GM12872 (cell line): ENCODE results near the gene DEPP1.

ENCODE experiments used
- TF ChIP-seq, protein P1 (sequence below): IDR thresholded peaks from 3 replicates; pipeline ENCODE4 v1.5.1; 2011; ENCODE audit warnings: low read depth, mild to moderate bottlenecking, low read length, moderate library complexity; ENCODE audit not compliant: insufficient read depth

DEPP1 gene

DNA sequence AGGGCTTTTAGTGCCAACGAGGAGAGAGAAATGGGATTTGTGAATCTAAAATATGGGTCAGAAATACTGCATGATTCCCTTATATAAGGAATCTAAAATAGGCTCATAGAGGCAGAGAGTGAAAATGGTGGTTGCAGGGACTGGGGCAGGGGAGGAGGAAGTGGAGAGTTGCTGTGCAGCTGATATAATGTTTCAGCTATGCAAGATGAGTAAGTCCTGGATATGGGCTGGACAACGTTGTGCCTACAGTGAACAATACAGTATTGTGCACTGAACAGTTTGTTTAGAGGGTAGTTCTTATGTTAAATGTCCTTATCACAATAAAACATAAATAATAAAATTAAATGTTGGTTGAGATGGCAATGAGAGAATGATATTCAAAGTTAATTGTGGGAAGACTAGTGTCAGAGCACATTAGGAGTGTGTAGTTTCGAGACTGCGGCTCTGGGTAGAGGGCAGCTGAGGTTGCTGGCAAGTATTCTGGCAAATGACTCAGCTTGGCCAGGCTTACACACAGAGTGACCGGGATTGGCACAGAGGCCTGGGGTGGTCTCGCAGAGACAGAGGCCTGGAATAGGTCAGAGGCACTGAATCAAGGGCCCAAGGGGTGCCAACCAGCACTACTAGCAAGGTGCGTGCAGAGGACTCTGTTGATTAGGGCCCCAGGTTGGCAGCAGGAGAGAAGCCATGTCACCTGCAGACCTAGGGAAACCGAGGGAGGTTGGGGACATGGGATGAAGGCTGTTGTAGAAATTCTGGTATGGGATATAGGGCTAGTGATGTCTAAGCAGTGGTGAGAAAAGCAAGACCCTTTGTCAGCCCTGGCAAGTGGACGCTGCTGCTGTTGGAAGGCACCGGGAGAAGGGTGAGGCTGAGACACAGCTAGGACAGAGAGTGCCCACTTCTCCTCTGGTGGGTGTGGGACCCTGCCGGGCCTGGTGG is 2.8 kb upstream of the DEPP1 start:
- TF ChIP-seq, protein P1, sequence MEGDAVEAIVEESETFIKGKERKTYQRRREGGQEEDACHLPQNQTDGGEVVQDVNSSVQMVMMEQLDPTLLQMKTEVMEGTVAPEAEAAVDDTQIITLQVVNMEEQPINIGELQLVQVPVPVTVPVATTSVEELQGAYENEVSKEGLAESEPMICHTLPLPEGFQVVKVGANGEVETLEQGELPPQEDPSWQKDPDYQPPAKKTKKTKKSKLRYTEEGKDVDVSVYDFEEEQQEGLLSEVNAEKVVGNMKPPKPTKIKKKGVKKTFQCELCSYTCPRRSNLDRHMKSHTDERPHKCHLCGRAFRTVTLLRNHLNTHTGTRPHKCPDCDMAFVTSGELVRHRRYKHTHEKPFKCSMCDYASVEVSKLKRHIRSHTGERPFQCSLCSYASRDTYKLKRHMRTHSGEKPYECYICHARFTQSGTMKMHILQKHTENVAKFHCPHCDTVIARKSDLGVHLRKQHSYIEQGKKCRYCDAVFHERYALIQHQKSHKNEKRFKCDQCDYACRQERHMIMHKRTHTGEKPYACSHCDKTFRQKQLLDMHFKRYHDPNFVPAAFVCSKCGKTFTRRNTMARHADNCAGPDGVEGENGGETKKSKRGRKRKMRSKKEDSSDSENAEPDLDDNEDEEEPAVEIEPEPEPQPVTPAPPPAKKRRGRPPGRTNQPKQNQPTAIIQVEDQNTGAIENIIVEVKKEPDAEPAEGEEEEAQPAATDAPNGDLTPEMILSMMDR = no peak

DNA sequence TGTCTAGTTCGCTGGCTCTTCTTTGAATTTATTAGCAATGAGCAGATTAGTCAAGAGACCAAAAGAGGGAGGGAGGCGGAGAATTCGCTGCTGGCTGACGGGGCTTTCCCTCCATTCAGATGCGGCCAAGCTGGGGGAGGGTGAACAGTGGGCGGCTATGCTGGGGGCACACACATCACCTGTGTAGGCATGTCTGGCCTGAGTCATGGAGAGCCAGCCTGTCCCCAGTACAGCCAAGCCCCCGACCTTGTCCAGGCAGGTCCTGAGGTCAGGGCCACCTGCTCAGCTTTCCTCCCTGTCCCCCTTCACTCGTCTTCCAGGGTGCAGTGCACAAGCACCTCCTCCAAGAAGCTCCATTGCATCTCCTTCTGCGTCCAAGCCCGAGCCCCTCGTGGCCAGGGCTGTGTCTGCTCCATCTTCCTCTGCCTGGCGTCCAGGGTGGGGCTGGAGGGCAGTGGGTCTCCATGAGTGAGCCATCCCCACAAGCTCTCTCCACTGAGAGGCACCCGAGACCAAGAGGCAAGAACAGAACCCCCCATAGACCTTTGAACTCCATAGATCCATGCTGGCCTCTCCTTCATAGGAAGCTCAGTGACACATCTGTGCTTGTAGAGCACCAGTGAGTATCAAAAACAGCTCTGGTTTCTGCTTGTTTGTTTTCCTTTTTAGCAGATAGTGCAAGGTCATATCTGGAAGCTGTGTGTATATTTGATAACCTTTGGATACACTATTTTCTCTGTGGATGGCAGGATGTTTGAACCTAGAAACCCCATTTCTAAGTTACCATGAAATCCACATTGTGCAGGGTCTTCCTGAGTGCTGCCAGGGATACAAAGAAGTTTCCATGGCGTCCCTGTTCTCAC is 1.9 kb upstream of the DEPP1 start:
- TF ChIP-seq, protein P1 = no peak

DNA sequence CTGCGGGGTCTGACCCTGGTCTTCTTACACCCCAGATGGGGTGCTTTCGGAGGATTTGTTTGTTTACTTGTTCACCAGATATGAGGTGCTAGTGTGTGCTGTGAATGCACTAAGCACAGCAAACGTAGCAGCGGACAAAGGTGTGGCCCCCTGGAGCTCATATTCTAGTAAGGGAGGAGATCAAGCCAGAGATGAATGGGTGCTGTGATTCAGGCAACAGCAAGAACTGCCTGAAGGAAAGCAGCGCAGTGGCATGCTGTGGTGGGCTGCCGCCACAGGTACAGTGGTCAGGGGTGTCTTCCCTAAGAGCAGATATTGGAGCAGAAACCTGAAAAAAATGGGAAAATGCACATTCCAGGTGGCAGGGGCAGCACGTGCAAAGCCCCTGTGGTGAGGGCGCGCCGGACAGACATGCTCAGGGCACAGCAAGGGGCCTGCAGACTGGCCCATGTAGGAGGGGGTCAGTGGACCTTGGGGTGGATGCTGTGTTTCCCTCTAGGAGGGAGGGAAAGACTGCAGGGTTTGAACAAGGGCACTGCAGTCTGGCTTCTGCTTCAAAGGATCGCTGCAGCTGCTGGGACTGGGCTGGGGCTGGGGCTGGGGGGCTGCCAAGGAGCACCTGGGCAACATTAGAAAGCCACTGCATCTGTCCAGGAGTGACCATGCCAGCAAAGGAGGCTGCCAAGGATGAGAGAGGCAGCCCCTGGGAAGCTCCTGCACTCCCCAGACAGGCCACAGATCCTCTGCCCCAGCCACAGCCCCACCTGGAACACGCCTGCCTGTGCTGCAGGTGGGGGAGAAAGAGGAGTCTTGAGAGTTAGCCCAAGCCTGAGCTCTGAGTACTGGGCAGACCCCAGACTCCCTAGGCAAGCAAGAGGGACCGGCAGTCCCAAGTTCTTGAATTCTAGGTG is 927 bp upstream of the DEPP1 start:
- TF ChIP-seq, protein P1 = no peak

DNA sequence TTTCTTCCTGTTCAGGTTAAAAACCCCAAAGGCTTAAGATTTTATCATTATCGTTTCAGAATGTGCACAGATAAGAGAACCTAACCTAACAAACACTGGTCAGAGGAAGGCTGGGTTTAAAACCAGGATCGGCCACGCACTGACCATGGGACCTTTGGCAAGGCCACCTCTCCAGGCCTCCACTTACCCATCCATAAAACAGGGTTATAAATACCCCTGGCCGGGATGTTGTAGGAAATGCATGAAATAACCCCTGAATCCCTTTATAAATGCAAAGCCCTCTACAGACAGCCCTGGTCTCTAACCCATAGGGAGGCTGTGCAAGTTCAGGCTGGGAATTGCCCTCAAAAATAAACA is 418 bp downstream of the DEPP1 start:
- TF ChIP-seq, protein P1 = no peak

DNA sequence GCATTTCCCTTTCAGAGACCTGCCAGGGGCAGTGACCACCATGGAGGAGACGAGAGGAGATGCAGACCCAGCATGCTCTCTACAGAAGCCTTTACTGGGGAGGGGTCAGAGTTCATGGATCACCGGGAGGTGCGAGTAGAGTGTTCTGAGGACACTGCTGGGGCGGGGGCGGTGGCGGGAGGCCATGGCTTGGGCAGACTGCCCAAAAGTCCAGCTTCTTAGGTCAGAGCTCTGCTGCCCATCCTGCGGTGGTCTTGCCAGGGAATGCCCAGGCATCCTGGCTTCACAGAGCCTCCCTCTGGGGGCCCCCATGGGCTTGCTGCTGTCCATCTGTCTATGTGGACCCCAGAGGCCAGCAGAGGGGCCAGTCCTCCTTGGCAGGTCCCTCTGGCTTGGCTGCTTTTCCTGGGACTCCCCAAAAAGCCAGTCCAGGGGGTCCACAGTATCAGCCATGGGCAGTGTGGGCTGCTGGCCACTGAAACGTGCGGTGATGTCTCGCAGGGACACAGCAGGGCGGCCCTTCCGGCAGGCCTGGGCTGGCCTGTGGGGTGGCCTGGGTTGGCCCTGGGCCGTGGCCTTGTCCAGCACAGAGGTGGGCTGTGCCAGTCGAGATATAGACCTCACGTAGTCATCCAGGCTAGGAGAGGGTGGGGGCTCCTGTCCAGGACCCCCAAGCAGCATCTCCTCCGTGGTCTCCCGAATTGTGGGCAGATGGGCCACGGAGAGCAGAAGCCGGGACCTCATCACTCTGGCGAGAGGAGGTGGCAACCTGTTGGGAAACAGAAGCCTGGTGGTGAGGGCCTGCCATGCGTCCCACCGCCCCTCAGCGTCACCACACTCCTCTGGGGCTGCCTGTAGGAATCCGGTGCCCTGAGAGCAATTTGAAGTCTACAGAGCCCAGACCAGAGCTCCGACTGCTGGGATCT is 1.1 kb downstream of the DEPP1 start:
- TF ChIP-seq, protein P1 = no peak

DNA sequence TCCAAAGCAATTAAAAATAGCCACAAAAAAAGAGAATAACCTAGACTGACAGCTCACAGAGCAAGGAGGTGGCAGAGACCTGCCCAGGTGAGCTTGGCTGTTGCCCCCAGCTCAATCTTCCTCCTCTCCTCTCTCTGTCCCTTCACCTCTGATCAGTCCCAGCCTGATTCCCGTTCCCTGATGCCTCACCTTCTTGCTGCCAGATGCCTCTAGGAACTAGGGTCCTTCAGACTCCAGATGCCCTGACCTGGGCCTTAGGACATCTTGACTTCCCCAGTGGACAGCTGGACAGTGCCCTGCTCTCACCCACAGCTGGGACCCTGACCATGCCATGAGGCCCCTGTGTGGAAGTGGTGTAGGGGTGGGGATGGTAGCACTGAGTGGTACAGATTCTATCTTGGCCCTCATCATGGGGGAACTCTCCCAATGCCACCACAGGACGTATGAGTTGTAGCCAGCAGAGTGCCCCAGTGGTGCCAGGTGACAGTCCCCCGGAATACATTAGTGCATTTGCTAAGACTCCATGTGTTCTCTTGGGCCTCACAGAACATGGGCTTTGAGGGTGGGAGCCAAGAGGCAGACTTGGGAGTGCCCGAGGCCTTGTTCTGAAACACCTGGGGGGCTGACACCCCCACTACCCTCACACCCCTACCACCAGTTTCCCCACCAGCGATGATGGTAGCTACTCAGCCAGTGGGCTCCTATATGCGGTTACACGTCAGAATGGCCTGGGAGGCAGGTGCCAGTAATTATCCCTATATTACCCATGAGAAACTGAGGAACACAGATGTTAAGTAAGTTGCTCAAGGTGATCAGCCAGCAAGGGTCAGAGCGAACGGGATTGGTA is 2.0 kb downstream of the DEPP1 start:
- TF ChIP-seq, protein P1 = no peak
